GM18520 (cell line): Measurements from ENCODE around the gene OSER1.

Experiments
- ATAC-seq: cut with Tn5 transposase; IDR thresholded peaks from one replicate; pipeline ENCODE4 v1.9.1; 2021; ENCODE audit not compliant: unreplicated experiment

OSER1 gene

GRCh38 chr20:44228465-44229258 lies 18.1 kb upstream of the OSER1 start:
- no peak for ATAC-seq

- no peak for ATAC-seq
These were observed 14.1 kb upstream of the OSER1 start for GRCh38 chr20:44224637-44225036.

- ATAC-seq: no peak
These were observed 13.2 kb upstream of the OSER1 start for GRCh38 chr20:44223721-44224120.

GRCh38 chr20:44222633-44223368 lies 12.2 kb upstream of the OSER1 start:
- ATAC-seq: no peak

- no peak for ATAC-seq
These were observed 11.5 kb upstream of the OSER1 start for GRCh38 chr20:44222027-44222426.

- no peak for ATAC-seq
These were observed 10.9 kb upstream of the OSER1 start for GRCh38 chr20:44221368-44221954.

GRCh38 chr20:44219791-44220190 lies 9.2 kb upstream of the OSER1 start:
- ATAC-seq: no peak

- no peak for ATAC-seq
These were observed 8.7 kb upstream of the OSER1 start for GRCh38 chr20:44219170-44219730.

GRCh38 chr20:44218446-44218845 lies 7.9 kb upstream of the OSER1 start:
- ATAC-seq: no peak

GRCh38 chr20:44217342-44218092 lies 6.9 kb upstream of the OSER1 start:
- ATAC-seq: no peak

- ATAC-seq: no peak
These were observed 4.6 kb upstream of the OSER1 start for GRCh38 chr20:44215125-44215524.

GRCh38 chr20:44212792-44213191 lies 2.2 kb upstream of the OSER1 start:
- no peak for ATAC-seq

- ATAC-seq: no peak
These were observed 837 bp upstream of the OSER1 start for GRCh38 chr20:44211177-44212039.

GRCh38 chr20:44209686-44210405 lies 725 bp downstream of the OSER1 start:
- ATAC-seq: no peak

GRCh38 chr20:44208770-44209169 lies 1.8 kb downstream of the OSER1 start:
- ATAC-seq: no peak

- no peak for ATAC-seq
These were observed 2.4 kb downstream of the OSER1 start for GRCh38 chr20:44208165-44208564.

- ATAC-seq: no peak
These were observed 3.3 kb downstream of the OSER1 start for GRCh38 chr20:44207126-44207723.

- ATAC-seq: no peak
These were observed 4.4 kb downstream of the OSER1 start for GRCh38 chr20:44206132-44206531.

- no peak for ATAC-seq
These were observed 5.7 kb downstream of the OSER1 start for GRCh38 chr20:44204832-44205215.
